ENCODE results near the gene ATP6V0E1. TPM values are rescaled to one million over a fixed set of nuclear protein-coding genes. Genes with fewer than 3 reads are reported as not detected.
"Not testable (repeated sequence)": the region's sequence is repeated elsewhere in the genome, so short reads cannot be mapped to it uniquely, and the experiment has no call there.

Gene ATP6V0E1
- total RNA-seq, 1 donor from 2014 or later: 100 TPM

GRCh38 chr5:173042763-173043107, 59.2 kb downstream of the ATP6V0E1 start:
- no peak for DNase-seq (ENCODE audit: low read depth)
- H3K4me3 ChIP-seq (ENCODE audit: low read depth, low read length): no peak overlapping the region
- TF ChIP-seq CTCF (conservative IDR thresholded peaks at IDR 0.05; ENCODE audit: low read depth, low read length): no peak

- no peak for TF ChIP-seq CTCF (conservative IDR thresholded peaks at IDR 0.05; ENCODE audit: low read depth, low read length)
- no peak for DNase-seq (ENCODE audit: low read depth)
- no peak overlapping the region for H3K4me3 ChIP-seq (ENCODE audit: low read depth, low read length)
These were observed 61.9 kb downstream of the ATP6V0E1 start for GRCh38 chr5:173045474-173045873.

- DNase-seq (ENCODE audit: low read depth); H3K4me3 ChIP-seq (ENCODE audit: low read depth, low read length): not testable (repeated sequence)
These were observed 63.7 kb downstream of the ATP6V0E1 start for GRCh38 chr5:173047096-173047837.

GRCh38 chr5:173047838-173048105, 64.2 kb downstream of the ATP6V0E1 start:
- no peak overlapping the region for H3K4me3 ChIP-seq (ENCODE audit: low read depth, low read length)
- no peak for DNase-seq (ENCODE audit: low read depth)
- TF ChIP-seq CTCF (conservative IDR thresholded peaks at IDR 0.05; ENCODE audit: low read depth, low read length): no peak

GRCh38 chr5:173050791-173051190, 67.2 kb downstream of the ATP6V0E1 start:
- DNase-seq (ENCODE audit: low read depth): no peak
- H3K4me3 ChIP-seq (ENCODE audit: low read depth, low read length): no peak overlapping the region
- no peak for TF ChIP-seq CTCF (conservative IDR thresholded peaks at IDR 0.05; ENCODE audit: low read depth, low read length)

- no peak for DNase-seq (ENCODE audit: low read depth)
- no peak for TF ChIP-seq CTCF (conservative IDR thresholded peaks at IDR 0.05; ENCODE audit: low read depth, low read length)
- no peak overlapping the region for H3K4me3 ChIP-seq (ENCODE audit: low read depth, low read length)
These were observed 68.2 kb downstream of the ATP6V0E1 start for GRCh38 chr5:173051746-173052145.

- no peak for DNase-seq (ENCODE audit: low read depth)
- no peak overlapping the region for H3K4me3 ChIP-seq (ENCODE audit: low read depth, low read length)
- TF ChIP-seq CTCF (conservative IDR thresholded peaks at IDR 0.05; ENCODE audit: low read depth, low read length): no peak
These were observed 69.5 kb downstream of the ATP6V0E1 start for GRCh38 chr5:173053041-173053440.
